Neural progenitor cell (in vitro differentiated cells): Measurements from ENCODE around the gene ITSN1.

Experiments
- CTCF ChIP-seq: fragments of 200-600 bp; sonication (generic); IDR thresholded peaks from 2 replicates; pipeline ENCODE4 v1.5.1; 2017; ENCODE audit warnings: antibody characterized with exemption, mild to moderate bottlenecking
- EZH2 ChIP-seq: fragments of 200-600 bp; sonication (generic); IDR thresholded peaks from 2 replicates; pipeline ENCODE4 v1.6.1; 2017; ENCODE audit warnings: antibody characterized with exemption, mild to moderate bottlenecking, moderate library complexity
- EZH2phosphoT487 ChIP-seq: fragments of 200-600 bp; sonication (generic); IDR thresholded peaks from 2 replicates; pipeline ENCODE4 v1.6.1; 2017; ENCODE audit warnings: antibody characterized with exemption

GRCh38 chr21:33667636-33668035, 25.3 kb downstream of the ITSN1 start:
- no peak for TF ChIP-seq CTCF
- TF ChIP-seq EZH2 = no peak
- no peak for TF ChIP-seq EZH2phosphoT487
